ENCODE data around the gene MDGA2. TPM values are rescaled to one million over a fixed set of nuclear protein-coding genes. Genes with fewer than 3 reads are reported as not detected.

The MDGA2 gene
- total and polyA plus RNA-seq, 2 experiments from 2014 or later: 0.33 to 0.46 TPM

DNA sequence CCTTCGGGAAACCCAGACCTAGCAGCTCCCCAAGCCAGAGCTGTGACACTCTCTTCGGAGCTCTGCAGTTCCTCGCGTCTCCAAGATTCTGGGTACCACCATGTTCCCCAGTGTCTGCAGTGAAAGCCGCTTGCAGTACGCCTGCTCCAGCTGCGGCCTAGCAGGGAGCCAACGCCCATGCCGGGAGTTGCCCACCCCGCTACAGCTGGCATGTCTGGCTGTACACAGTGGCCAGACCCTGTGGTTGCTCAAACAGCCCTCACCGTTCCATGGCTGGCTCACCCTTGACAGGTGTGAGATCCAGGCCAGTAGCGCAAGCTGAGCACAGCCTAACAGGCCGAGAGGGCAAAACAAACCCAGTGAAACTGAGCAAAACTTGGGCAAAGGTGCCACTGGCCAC is 520.0 kb downstream of the MDGA2 start:
- no peak for DNase-seq (ENCODE audit: low read depth in 1 of 2, low spot score in 1 of 2)
- TF ChIP-seq, protein P1, sequence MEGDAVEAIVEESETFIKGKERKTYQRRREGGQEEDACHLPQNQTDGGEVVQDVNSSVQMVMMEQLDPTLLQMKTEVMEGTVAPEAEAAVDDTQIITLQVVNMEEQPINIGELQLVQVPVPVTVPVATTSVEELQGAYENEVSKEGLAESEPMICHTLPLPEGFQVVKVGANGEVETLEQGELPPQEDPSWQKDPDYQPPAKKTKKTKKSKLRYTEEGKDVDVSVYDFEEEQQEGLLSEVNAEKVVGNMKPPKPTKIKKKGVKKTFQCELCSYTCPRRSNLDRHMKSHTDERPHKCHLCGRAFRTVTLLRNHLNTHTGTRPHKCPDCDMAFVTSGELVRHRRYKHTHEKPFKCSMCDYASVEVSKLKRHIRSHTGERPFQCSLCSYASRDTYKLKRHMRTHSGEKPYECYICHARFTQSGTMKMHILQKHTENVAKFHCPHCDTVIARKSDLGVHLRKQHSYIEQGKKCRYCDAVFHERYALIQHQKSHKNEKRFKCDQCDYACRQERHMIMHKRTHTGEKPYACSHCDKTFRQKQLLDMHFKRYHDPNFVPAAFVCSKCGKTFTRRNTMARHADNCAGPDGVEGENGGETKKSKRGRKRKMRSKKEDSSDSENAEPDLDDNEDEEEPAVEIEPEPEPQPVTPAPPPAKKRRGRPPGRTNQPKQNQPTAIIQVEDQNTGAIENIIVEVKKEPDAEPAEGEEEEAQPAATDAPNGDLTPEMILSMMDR (IDR thresholded peaks at IDR 0.05; ENCODE audit: low read depth, low read length): no peak
- no peak overlapping the region for H3K27ac ChIP-seq
- H3K27me3 ChIP-seq: no peaks in the 10 kb centered on the region
- no peak overlapping the region for H3K4me3 ChIP-seq
- no peaks in the 10 kb centered on the region for H3K9me3 ChIP-seq (ENCODE audit: low read depth)
- no peaks in the 10 kb centered on the region for H3K36me3 ChIP-seq
- H3K4me1 ChIP-seq (ENCODE audit: low read depth): no peaks in the 10 kb centered on the region

DNA sequence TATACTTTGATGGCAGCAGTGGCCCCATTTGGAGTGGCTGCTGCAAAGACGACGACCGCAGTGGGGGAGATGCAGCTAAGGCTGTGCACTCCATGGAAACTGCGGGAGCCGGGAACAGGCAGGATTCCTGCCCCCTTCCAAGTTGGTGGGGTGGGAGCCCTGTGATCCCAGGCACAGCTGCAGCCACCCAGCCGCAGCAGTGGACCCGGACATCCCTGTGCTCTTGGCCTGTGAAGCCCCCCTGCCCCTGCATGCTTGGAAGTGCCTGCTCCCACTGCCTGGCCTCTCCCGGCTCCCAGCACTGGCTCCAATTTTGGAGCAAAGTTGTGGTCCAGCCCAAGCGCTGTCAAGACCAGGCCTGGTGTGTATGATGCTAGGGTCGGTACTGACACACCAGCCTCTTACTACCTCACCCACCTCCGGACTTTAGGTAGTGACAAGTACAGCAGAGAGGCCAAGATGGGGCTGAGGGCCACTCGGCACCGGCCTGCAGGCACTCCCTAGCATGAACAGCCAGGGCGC is 521.1 kb downstream of the MDGA2 start:
- DNase-seq (ENCODE audit: low read depth in 1 of 2, low spot score in 1 of 2): no peak
- no peaks in the 10 kb centered on the region for H3K27me3 ChIP-seq
- H3K4me1 ChIP-seq (ENCODE audit: low read depth): no peaks in the 10 kb centered on the region
- H3K27ac ChIP-seq: no peak overlapping the region
- H3K4me3 ChIP-seq: no peak overlapping the region
- TF ChIP-seq, protein P1 (IDR thresholded peaks at IDR 0.05; ENCODE audit: low read depth, low read length): no peak
- H3K36me3 ChIP-seq: no peaks in the 10 kb centered on the region
- no peaks in the 10 kb centered on the region for H3K9me3 ChIP-seq (ENCODE audit: low read depth)

- no peaks in the 10 kb centered on the region for H3K4me1 ChIP-seq (ENCODE audit: low read depth)
- no peak overlapping the region for H3K27ac ChIP-seq
- no peaks in the 10 kb centered on the region for H3K9me3 ChIP-seq (ENCODE audit: low read depth)
- TF ChIP-seq, protein P1 (IDR thresholded peaks at IDR 0.05; ENCODE audit: low read depth, low read length): no peak
- DNase-seq (ENCODE audit: low read depth in 1 of 2, low spot score in 1 of 2): no peak
- no peaks in the 10 kb centered on the region for H3K36me3 ChIP-seq
- H3K4me3 ChIP-seq: no peak overlapping the region
- no peaks in the 10 kb centered on the region for H3K27me3 ChIP-seq
Measured at GRCh38 chr14:47153746-47154145, 521.7 kb downstream of the MDGA2 start.

DNA sequence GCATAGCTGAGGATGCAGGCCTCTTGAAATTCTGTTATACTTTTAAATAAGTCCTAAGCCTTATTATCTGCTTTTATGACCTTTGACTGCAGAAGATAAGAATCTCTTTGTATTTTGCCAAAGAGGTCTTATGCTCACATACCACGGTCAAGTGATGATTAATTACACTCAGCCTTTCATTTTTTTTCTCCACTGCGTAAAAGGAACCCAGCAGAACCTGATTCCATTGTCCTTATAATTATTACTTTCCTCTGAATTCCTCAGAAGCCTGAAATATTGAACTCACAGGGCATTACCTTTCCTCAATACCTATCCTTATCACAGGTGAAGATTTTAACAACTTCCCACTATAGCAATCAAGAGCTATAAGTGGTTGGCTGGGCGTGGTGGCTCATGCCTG is 525.1 kb downstream of the MDGA2 start:
- no peak for DNase-seq (ENCODE audit: low read depth in 1 of 2, low spot score in 1 of 2)
- Histone ChIP-seq H3K4me1 (ENCODE audit: low read depth) (no peaks in the 10 kb centered on the region), H3K27ac (no peak overlapping the region), H3K27me3 (no peaks in the 10 kb centered on the region), H3K36me3 (no peaks in the 10 kb centered on the region), H3K9me3 (ENCODE audit: low read depth) (no peaks in the 10 kb centered on the region), H3K4me3 (no peak overlapping the region)
- TF ChIP-seq, protein P1 (IDR thresholded peaks at IDR 0.05; ENCODE audit: low read depth, low read length): no peak

GRCh38 chr14:47149326-47149725 is 526.1 kb downstream of the MDGA2 start:
- Histone ChIP-seq H3K4me3 (no peak overlapping the region), H3K9me3 (ENCODE audit: low read depth) (no peaks in the 10 kb centered on the region), H3K36me3 (no peaks in the 10 kb centered on the region), H3K4me1 (ENCODE audit: low read depth) (no peaks in the 10 kb centered on the region), H3K27me3 (no peaks in the 10 kb centered on the region), H3K27ac (no peak overlapping the region)
- TF ChIP-seq, protein P1 (IDR thresholded peaks at IDR 0.05; ENCODE audit: low read depth, low read length): no peak
- DNase-seq (ENCODE audit: low read depth in 1 of 2, low spot score in 1 of 2): no peak

DNA sequence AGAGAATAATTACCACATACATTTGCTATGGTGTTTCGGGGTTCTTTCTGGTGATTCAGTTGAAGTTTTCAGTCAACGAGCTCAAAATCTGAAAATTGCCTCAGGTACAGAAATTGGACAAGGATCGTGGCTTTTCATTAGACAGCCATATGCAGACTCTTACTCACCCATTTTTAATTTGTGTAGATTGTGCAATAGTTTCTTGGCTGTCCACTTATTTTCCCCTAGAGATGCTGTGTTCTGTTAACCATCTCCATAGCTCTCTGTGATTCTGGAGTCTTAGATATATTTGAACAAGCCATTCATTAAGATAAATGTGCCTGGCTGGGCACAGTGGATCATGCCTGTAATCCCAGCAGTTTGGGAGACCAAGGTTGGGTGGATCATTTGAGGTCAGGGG is 526.7 kb downstream of the MDGA2 start:
- no peak overlapping the region for H3K27ac ChIP-seq
- TF ChIP-seq, protein P1 (IDR thresholded peaks at IDR 0.05; ENCODE audit: low read depth, low read length): no peak
- no peaks in the 10 kb centered on the region for H3K4me1 ChIP-seq (ENCODE audit: low read depth)
- H3K4me3 ChIP-seq: no peak overlapping the region
- no peak for DNase-seq (ENCODE audit: low read depth in 1 of 2, low spot score in 1 of 2)
- no peaks in the 10 kb centered on the region for H3K27me3 ChIP-seq
- H3K9me3 ChIP-seq (ENCODE audit: low read depth): no peaks in the 10 kb centered on the region
- no peaks in the 10 kb centered on the region for H3K36me3 ChIP-seq

All from cardiac muscle cell (in vitro differentiated cells and primary cell).